Esophagus muscularis mucosa (tissue), 4 donors: ENCODE results near the gene S100Z. TPM values are rescaled to one million over a fixed set of nuclear protein-coding genes. Genes with fewer than 3 reads are reported as not detected.

Experiments
- DNase-seq: peaks from one replicate; pipeline ENCODE4 v3.0.0-alpha.2; 2017; ENCODE audit errors: extremely low spot score
- H3K27ac ChIP-seq, 4 donors: fragments of 200-600 bp; sonication (generic); replicated peaks in 1 of 4; 1 replicate in 3 of 4; 2 replicates in 1 of 4; pipeline ENCODE4 v1.5.1; 2016 to 2019; ENCODE audit warnings: mild to moderate bottlenecking in 1 of 4
- H3K27me3 ChIP-seq, 4 donors: fragments of 200-600 bp; sonication (generic); one replicate each; pipeline versions ENCODE4 v1.5.1 to v1.6.0; 2016 to 2019
- H3K36me3 ChIP-seq, 4 donors: fragments of 200-600 bp; sonication (generic); one replicate each; pipeline ENCODE4 v1.5.1; 2016 to 2019
- H3K4me1 ChIP-seq, 4 donors: fragments of 200-600 bp; sonication (generic); one replicate each; pipeline ENCODE4 v1.5.1; 2016 to 2019
- H3K4me3 ChIP-seq, 4 donors: fragments of 200-600 bp; sonication (generic); 1 replicate in 2 of 4; 2 replicates in 2 of 4; pipeline ENCODE4 v1.5.1; 2016 to 2019; ENCODE audit warnings: mild to moderate bottlenecking in 4 of 4, moderate library complexity in 1 of 4
- H3K9me3 ChIP-seq, 4 donors: fragments of 200-600 bp; sonication (generic); 1 replicate in 3 of 4; 2 replicates in 1 of 4; pipeline ENCODE4 v1.5.1; 2016 to 2019
- CTCF ChIP-seq, 3 experiments: fragments of 200-600 bp in 2 of 3; fragments of 450-650 bp in 1 of 3; sonication (generic) in 2 of 3; IDR thresholded peaks; one replicate each; pipeline ENCODE4 v1.5.1; 2017 to 2019; ENCODE audit warnings: antibody characterized with exemption in 3 of 3, mild to moderate bottlenecking in 2 of 3, moderate library complexity in 1 of 3
- EP300 ChIP-seq: sonication (generic); formaldehyde crosslinking; IDR thresholded peaks from one replicate; pipeline ENCODE4 v1.6.1; 2017; ENCODE audit warnings: antibody characterized with exemption
- POLR2A ChIP-seq: fragments of 450-650 bp; IDR thresholded peaks from one replicate; pipeline ENCODE4 v1.6.1; 2017; ENCODE audit warnings: antibody characterized with exemption, moderate library complexity, mild to moderate bottlenecking, low read depth
- POLR2AphosphoS5 ChIP-seq, 2 donors: sonication (generic); formaldehyde crosslinking; IDR thresholded peaks; one replicate each; pipeline ENCODE4 v1.6.1; 2017; ENCODE audit warnings: antibody characterized with exemption in 2 of 2
- WGBS: methylation state at CpG from one replicate; pipeline ENCODE4 v1.1.5; 2018; 5-methylcytosine and 5-hydroxymethylcytosine counted together
- intact Hi-C: fragments of 100-400 bp; cut with DNase I; formaldehyde crosslinking; loops from one replicate; pipeline ENCODE4 v1.15.1; 2023
- total RNA-seq, 4 donors: library from RNA; depleted of rRNA; stranded (reverse); fragments of >200 nt; gene quantifications; one replicate each; pipeline versions ENCODE4 v1.1.0 to v1.2.1, GENCODE V29; 2016

S100Z gene
- total RNA-seq, 4 donors from 2014 or later, result not detected

- Histone ChIP-seq H3K4me1 (no peaks in the 10 kb centered on the region), H3K27me3 (no peaks in the 10 kb centered on the region), H3K27ac (no peak overlapping the region), H3K36me3 (no peaks in the 10 kb centered on the region), H3K9me3 (peaks cover 0 to 6% (median 2%) of the 10 kb centered on the region in 4 donors), H3K4me3 (no peak overlapping the region)
- intact Hi-C loops, result no loop called here
- 79% methylated on average over 3 of the region's 3 CpGs for WGBS
- no peak for DNase-seq
- TF ChIP-seq POLR2AphosphoS5 (IDR thresholded peaks at IDR 0.05) (no peak), POLR2A (no peak), CTCF (IDR thresholded peaks at IDR 0.05) (no peak), EP300 (no peak)
These were observed 68.7 kb downstream of the S100Z start for GRCh38 chr5:76918539-76918938.

GRCh38 chr5:76920491-76920890 lies 70.7 kb downstream of the S100Z start:
- Histone ChIP-seq H3K9me3 (peaks cover 0 to 4% (median under 1%) of the 10 kb centered on the region in 4 donors), H3K27me3 (no peaks in the 10 kb centered on the region), H3K27ac (no peak overlapping the region), H3K4me1 (no peaks in the 10 kb centered on the region), H3K36me3 (no peaks in the 10 kb centered on the region), H3K4me3 (no peak overlapping the region)
- TF ChIP-seq POLR2A, result no peak
- no peak for TF ChIP-seq CTCF (IDR thresholded peaks at IDR 0.05)
- TF ChIP-seq POLR2AphosphoS5 (IDR thresholded peaks at IDR 0.05), result no peak
- no peak for TF ChIP-seq EP300
- intact Hi-C loops, result no loop called here
- DNase-seq, result no peak
- 67% methylated on average over 2 of the region's 4 CpGs for WGBS

GRCh38 chr5:76926329-76927105 lies 76.7 kb downstream of the S100Z start:
- no peaks in the 10 kb centered on the region for H3K9me3 ChIP-seq
- H3K27me3 ChIP-seq, result no peaks in the 10 kb centered on the region
- no peak overlapping the region for H3K4me3 ChIP-seq
- no peaks in the 10 kb centered on the region for H3K36me3 ChIP-seq
- no peaks in the 10 kb centered on the region for H3K4me1 ChIP-seq
- no peak for DNase-seq
- 31% methylated on average over 6 of the region's 6 CpGs for WGBS
- TF ChIP-seq POLR2A (no peak), CTCF (IDR thresholded peaks at IDR 0.05) (no peak), EP300 (no peak), POLR2AphosphoS5 (IDR thresholded peaks at IDR 0.05) (no peak)
- intact Hi-C loops, result no loop called here
- H3K27ac ChIP-seq, result no peak overlapping the region

GRCh38 chr5:76927961-76928360 lies 78.1 kb downstream of the S100Z start:
- 82% methylated on average over 4 of the region's 4 CpGs for WGBS
- no peak for TF ChIP-seq POLR2A
- no peak for TF ChIP-seq CTCF (IDR thresholded peaks at IDR 0.05)
- TF ChIP-seq POLR2AphosphoS5 (IDR thresholded peaks at IDR 0.05), result no peak
- TF ChIP-seq EP300, result no peak

More at GRCh38 chr5:76927961-76928360, 78.1 kb downstream of the S100Z start:
- Histone ChIP-seq H3K4me1 (no peaks in the 10 kb centered on the region), H3K27me3 (no peaks in the 10 kb centered on the region), H3K36me3 (no peaks in the 10 kb centered on the region), H3K27ac (no peak overlapping the region), H3K4me3 (no peak overlapping the region), H3K9me3 (no peaks in the 10 kb centered on the region)
- intact Hi-C loops, result no loop called here
- DNase-seq, result no peak
